Choroid plexus epithelial cell (primary cell): ENCODE results near the gene EPS8L2.
"Not testable (repeated sequence)": the region's sequence is repeated elsewhere in the genome, so short reads cannot be mapped to it uniquely, and the experiment has no call there.

ENCODE experiments used
- DNase-seq: peaks from one replicate; pipeline ENCODE4 v3.0.0-alpha.2; 2010; ENCODE audit warnings: low read depth
- H3K4me3 ChIP-seq: 2 replicates; pipeline ENCODE4 v1.5.1; 2011; ENCODE audit warnings: low read depth, mild to moderate bottlenecking, control low read depth, low read length, moderate library complexity
- CTCF ChIP-seq: conservative IDR thresholded peaks from 2 replicates; pipeline ENCODE4 v1.5.1; 2011; ENCODE audit warnings: low read depth, mild to moderate bottlenecking, control low read depth, inconsistent platforms, low read length, moderate library complexity

Gene EPS8L2

DNA sequence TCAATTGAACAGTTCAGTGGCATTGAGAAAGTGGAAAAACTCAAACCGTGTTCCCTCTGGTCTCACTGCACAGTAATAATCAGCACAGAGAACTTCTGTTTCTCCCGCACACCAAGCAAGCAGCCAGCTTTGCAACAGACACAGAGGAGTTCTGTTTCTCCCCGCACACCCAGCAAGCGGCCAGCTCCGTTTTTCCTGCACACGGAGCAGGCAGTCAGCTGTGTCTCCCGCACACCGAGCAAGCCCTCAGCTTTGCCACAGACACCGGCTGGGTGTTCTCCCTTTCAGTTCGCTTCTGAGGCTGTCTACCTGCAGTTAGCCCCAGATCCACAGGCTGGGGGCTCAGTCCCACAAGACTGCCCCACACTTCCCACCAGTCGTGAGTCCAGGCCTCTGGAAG, 31.3 kb downstream of the EPS8L2 start:
- DNase-seq, result no peak
- TF ChIP-seq CTCF, result no peak
- H3K4me3 ChIP-seq, result no peak overlapping the region

DNA sequence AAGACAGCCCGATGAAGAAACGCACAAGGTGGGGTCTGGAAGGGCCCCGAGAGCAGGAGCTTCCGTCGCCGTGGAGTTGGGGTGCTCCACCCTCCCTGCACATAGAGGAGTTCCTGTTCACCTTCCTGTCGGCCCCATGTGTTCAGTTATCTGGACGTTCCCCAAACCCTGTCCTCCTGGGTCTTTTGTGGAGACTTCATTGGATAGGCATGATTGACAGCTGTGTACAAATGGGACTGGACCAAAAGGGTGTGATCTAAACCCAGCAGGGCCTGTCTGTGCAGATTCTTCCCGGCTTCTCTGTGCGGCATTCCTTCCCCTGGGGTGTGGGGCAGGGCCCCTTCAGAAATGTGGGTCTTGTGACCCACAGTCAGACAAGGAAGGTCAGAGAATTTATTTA, 31.9 kb downstream of the EPS8L2 start:
- DNase-seq, H3K4me3 ChIP-seq: not testable (repeated sequence)

DNA sequence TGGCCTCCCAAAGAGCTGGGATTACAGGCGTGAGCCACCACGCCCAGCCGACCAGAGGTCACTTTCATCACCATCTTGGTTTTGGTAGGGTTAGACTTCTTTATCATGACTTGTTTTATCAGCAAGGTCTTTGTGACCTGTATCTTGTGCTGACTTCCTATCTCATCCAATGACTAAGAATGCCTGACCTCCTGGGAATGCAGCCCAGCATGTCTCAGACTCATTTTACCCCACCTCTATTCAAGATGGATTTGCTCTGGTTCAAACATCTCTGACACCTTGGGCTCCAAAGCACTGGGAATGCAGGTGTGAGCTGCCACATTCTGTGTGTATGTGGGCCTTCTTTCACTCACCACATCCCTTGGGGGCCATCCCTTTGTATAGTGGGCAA, 36.1 kb downstream of the EPS8L2 start:
- no peak for DNase-seq
- no peak for TF ChIP-seq CTCF
- no peak overlapping the region for H3K4me3 ChIP-seq

DNA sequence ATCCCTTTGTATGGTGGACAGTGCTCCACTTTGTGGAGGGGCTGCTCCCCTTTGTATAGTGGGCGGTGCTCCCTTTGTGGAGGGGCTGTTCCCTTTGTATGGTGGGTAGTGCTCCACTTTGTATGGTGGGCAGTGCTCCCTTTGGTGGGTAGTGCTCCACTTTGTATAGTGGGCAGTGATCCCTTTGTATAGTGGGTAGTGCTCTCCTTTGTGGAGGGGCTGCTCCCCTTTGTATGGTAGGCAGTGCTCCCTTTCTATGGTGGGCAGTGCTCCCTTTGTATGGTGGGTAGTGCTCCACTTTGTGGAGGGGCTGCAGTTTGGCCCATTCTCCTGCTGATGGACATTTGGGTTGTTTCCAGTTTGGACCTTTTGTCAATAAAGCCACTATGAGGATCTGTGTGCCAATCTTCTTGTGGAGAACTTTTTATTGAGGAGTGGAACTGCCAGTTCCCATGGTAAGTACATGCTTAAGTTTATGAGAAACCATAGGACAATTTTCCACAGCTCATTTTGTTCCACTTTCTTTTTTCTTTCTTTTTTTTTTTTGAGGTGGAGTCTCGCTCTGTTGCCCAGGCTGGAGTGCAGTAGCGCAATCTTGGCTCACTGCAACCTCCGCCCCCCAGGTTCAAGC, 36.7 kb downstream of the EPS8L2 start:
- no peak for TF ChIP-seq CTCF
- no peak for DNase-seq
- no peak overlapping the region for H3K4me3 ChIP-seq

DNA sequence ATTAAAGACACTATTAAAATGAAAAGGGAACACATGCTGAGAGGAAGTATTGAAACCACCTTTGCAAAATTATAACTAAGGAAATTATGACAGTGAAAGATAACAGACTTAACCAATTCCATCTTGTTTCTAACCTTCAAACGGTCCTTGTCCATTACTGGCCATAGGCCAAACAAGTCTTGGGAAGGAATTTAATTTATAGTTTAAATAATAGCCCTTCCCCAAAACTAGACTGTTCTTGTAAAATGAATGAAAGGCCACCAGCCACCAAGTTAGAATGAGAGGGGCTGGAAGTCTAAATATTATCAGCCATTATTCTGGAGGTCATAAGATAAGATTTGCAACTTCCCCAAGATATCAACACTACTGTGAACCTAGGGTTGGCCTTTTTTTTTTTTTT, 39.4 kb downstream of the EPS8L2 start:
- no peak for TF ChIP-seq CTCF
- H3K4me3 ChIP-seq, result no peak overlapping the region
- DNase-seq, result no peak

DNA sequence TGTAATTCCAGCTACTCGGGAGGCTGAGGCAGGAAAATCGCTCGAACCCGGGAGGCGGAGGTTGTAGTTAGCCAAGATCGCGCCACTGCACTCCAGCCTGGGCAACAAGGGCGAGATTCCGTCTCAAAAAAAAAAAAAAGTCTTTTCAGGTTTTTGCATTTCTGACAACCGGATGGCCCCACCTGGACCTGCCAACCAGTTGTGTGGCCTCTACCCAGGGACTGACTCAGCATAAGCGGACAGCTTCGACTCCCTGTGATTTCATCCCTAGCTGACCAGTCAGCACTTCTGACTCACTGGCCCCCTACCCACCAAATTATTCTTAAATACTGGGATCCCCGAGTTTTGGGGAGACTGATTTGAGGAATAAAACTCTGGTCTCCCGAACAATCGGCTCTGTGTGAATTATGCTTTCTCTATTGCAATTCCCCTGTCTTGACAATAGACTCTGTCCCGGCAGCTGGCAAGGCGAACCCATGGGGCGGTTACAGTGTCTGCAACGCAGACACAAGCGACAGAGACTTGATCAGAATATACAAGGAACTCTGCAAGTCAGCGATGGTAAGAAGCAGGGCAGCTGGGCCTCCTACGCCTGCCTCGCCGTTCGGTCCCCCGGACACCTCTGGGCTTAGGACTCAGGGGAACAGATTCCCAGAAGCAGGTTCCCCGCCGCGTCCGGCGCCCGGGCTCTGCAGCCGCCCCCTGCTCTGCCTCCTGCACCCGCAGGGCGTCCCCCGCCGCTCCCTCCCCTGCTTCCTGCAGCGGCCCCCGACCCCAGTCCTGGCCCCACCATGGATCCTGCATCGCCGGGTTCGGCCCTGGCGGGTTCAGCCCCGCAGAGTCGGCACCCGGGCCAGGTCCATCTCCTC, 40.5 kb downstream of the EPS8L2 start:
- peak overlapping the region; percentile 83 for H3K4me3 ChIP-seq
- peak; percentile 14 for DNase-seq
- TF ChIP-seq CTCF, result no peak

DNA sequence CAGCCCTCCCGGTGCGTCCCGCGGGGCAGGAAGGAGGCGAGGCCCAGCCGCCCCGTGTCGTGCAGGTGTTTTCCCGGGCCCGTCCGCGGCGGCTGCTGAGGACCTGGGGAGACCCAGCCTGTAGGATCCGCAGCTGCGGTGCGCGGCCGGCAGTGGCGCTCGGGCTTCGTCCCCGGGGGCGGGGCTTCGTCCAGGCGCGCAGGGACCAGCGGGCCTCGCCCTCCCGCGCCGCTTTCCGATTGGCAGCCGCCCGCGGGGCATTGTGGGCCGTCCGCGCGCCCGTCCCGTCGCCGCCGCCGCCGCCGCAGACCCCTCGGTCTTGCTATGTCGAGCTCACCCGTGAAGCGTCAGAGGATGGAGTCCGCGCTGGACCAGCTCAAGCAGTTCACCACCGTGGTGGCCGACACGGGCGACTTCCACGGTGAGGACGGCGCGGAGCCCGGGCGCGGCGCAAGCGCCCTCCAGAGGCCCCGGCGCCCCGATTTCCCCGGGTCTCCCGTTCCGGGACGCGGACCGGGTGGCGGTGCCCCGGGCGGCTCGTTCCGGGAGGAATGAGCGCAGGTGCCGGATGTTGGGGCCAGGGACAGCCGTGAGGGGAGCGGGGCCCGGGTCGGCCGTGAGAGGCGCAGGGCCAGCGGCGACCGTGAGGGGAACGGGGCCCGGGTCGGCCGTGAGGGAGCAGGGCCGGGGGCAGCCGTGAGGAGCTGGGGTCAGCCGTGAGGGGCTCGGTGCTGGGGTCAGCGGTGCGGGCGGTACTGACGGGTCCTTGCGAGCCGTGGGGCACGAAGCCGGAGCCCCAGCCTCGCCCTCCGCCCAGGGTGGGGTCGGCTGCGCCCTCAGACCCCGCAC, 41.4 kb downstream of the EPS8L2 start, which contains the start of gene TALDO1:
TSS of gene TALDO1 (plus strand) at position 307 of the 849 bp plus-strand sequence. CDS start at position 325, 18 bp downstream.
- peak; percentile 13 for TF ChIP-seq CTCF
- peak within 1 kb of the TSS; percentile 83 for H3K4me3 ChIP-seq
- peak; percentile 80 for DNase-seq
